Thymus (tissue), 2 donors: ENCODE measurements around the gene TRPC1. TPM values are rescaled to one million over a fixed set of nuclear protein-coding genes. Genes with fewer than 3 reads are reported as not detected.

Experiments
- polyA plus RNA-seq: library from polyadenylated mRNA; stranded (reverse); fragments of 200-250 nt; gene quantifications from one replicate; pipeline ENCODE4 v1.2.3, GENCODE V29; 2013
- total RNA-seq: library from RNA; stranded (reverse); fragments of 120-200 nt; gene quantifications from one replicate; pipeline ENCODE4 v1.2.4, GENCODE V29; 2013
- donor health status: healthy.

The TRPC1 gene
- total and polyA plus RNA-seq, 2 donors: 3.1 to 7.1 TPM

Other genes starting within 250 kb of the TRPC1 start
- gene ATR, start 145.3 kb upstream of the TRPC1 start, total RNA-seq: 23.9 TPM
- 50.8 TPM for gene ATR, start 145.3 kb upstream of the TRPC1 start, polyA plus RNA-seq
- gene PLS1, start 127.6 kb upstream of the TRPC1 start, total RNA-seq: 9.2 TPM
- 2.0 TPM for gene PLS1, start 127.6 kb upstream of the TRPC1 start, polyA plus RNA-seq
- 2.0 TPM for gene PCOLCE2, start 165.0 kb downstream of the TRPC1 start, total RNA-seq
- 4.7 TPM for gene PCOLCE2, start 165.0 kb downstream of the TRPC1 start, polyA plus RNA-seq
- 0.05 TPM for gene PAQR9, start 239.6 kb downstream of the TRPC1 start, total RNA-seq
- 0.02 TPM for gene PAQR9, start 239.6 kb downstream of the TRPC1 start, polyA plus RNA-seq